ENCODE data around the gene AFG1L. TPM values are rescaled to one million over a fixed set of nuclear protein-coding genes. Genes with fewer than 3 reads are reported as not detected.

AFG1L gene
- total RNA-seq, 1 donor from 2014 or later: 9.5 TPM

DNA sequence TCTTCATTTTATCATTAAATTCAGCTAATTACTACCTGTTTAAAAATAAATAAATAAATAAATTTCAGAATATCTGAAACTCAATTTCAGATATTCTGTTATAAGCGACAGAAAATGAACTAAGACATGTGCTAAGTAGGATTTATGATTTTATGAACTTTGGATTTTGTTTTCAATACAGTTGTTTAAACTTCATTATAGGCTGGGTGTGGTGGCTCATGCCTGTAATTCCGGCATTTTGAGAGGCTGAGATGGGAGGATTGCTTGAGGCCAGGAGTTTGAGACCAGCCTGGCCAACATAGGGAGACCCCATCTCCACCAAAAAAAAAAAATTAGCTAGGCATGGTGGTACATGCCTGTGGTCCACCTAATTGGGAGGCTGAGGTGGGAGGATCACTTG lies 36.0 kb downstream of the AFG1L start:
- TF ChIP-seq, protein P1, sequence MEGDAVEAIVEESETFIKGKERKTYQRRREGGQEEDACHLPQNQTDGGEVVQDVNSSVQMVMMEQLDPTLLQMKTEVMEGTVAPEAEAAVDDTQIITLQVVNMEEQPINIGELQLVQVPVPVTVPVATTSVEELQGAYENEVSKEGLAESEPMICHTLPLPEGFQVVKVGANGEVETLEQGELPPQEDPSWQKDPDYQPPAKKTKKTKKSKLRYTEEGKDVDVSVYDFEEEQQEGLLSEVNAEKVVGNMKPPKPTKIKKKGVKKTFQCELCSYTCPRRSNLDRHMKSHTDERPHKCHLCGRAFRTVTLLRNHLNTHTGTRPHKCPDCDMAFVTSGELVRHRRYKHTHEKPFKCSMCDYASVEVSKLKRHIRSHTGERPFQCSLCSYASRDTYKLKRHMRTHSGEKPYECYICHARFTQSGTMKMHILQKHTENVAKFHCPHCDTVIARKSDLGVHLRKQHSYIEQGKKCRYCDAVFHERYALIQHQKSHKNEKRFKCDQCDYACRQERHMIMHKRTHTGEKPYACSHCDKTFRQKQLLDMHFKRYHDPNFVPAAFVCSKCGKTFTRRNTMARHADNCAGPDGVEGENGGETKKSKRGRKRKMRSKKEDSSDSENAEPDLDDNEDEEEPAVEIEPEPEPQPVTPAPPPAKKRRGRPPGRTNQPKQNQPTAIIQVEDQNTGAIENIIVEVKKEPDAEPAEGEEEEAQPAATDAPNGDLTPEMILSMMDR (IDR thresholded peaks at IDR 0.05): no peak
- no peaks in the 10 kb centered on the region for H3K27me3 Mint-ChIP-seq (ENCODE audit: unreplicated experiment)
- H3K27ac Mint-ChIP-seq (ENCODE audit: unreplicated experiment): no peak overlapping the region
- no peaks in the 10 kb centered on the region for H3K4me1 Mint-ChIP-seq (ENCODE audit: unreplicated experiment)
- no peaks in the 10 kb centered on the region for H3K9me3 Mint-ChIP-seq (ENCODE audit: unreplicated experiment)
- H3K4me3 Mint-ChIP-seq (ENCODE audit: unreplicated experiment): no peak overlapping the region
- peaks cover 9% of the 10 kb centered on the region for H3K36me3 Mint-ChIP-seq (ENCODE audit: unreplicated experiment)
- no peak for DNase-seq (ENCODE audit: extremely low spot score, unreplicated experiment)

- Mint-ChIP-seq H3K4me3 (ENCODE audit: unreplicated experiment) (no peak overlapping the region), H3K27ac (ENCODE audit: unreplicated experiment) (no peak overlapping the region), H3K4me1 (ENCODE audit: unreplicated experiment) (no peaks in the 10 kb centered on the region), H3K27me3 (ENCODE audit: unreplicated experiment) (no peaks in the 10 kb centered on the region), H3K9me3 (ENCODE audit: unreplicated experiment) (no peaks in the 10 kb centered on the region), H3K36me3 (ENCODE audit: unreplicated experiment) (peaks cover 9% of the 10 kb centered on the region)
- TF ChIP-seq, protein P1 (IDR thresholded peaks at IDR 0.05): no peak
- DNase-seq (ENCODE audit: extremely low spot score, unreplicated experiment): no peak
These were observed 37.1 kb downstream of the AFG1L start for GRCh38 chr6:108331982-108332381.

- Mint-ChIP-seq H3K4me3 (ENCODE audit: unreplicated experiment) (no peak overlapping the region), H3K4me1 (ENCODE audit: unreplicated experiment) (peaks cover 6% of the 10 kb centered on the region), H3K27ac (ENCODE audit: unreplicated experiment) (no peak overlapping the region), H3K9me3 (ENCODE audit: unreplicated experiment) (no peaks in the 10 kb centered on the region), H3K36me3 (ENCODE audit: unreplicated experiment) (no peaks in the 10 kb centered on the region), H3K27me3 (ENCODE audit: unreplicated experiment) (no peaks in the 10 kb centered on the region)
- DNase-seq (ENCODE audit: extremely low spot score, unreplicated experiment): no peak
- TF ChIP-seq, protein P1 (IDR thresholded peaks at IDR 0.05): no peak
These were observed 42.1 kb downstream of the AFG1L start for GRCh38 chr6:108336971-108337370.

DNA sequence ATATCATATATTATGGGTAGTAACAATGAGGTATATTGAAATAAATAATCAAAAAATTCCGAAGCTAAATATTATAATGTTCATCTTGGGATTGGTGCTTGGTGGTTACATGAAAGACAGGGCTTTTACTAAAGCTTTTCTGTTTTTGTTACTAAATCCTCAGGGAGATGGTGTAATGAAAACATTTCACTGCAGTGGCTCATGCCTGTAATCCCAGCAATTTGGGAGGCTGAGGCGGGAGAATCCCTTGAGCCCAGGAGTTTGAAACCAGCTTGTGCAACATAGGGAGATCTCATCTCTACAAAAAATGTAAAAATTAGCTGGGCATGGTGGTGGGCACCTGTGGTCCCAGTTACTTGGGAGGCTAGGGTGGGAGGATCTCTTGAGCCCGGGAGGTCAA lies 42.9 kb downstream of the AFG1L start:
- Mint-ChIP-seq H3K9me3 (ENCODE audit: unreplicated experiment) (no peaks in the 10 kb centered on the region), H3K4me3 (ENCODE audit: unreplicated experiment) (no peak overlapping the region), H3K36me3 (ENCODE audit: unreplicated experiment) (no peaks in the 10 kb centered on the region), H3K27me3 (ENCODE audit: unreplicated experiment) (no peaks in the 10 kb centered on the region), H3K4me1 (ENCODE audit: unreplicated experiment) (peaks cover 6% of the 10 kb centered on the region), H3K27ac (ENCODE audit: unreplicated experiment) (no peak overlapping the region)
- TF ChIP-seq, protein P1 (IDR thresholded peaks at IDR 0.05): no peak
- no peak for DNase-seq (ENCODE audit: extremely low spot score, unreplicated experiment)

DNA sequence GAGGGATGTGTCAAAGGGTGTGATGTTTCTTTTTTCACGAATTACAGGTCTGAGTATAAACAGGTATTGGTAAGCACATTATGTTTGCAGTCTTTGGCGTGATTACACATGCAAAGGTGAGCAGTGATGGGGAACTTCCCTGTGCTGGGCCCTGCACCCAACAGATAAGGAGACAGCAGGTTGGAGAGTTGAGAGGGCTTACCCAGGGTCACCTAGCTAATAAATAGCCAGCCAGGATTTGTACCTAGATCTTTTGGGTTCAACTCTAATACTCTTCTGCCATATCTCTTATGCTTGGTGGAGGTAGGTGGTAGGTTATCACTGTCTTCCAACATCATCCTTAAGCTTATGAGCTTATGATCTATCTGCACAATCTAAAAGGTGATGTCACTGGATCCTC lies 46.5 kb downstream of the AFG1L start:
- H3K4me1 Mint-ChIP-seq (ENCODE audit: unreplicated experiment): peaks cover 6% of the 10 kb centered on the region
- H3K36me3 Mint-ChIP-seq (ENCODE audit: unreplicated experiment): peaks cover 2% of the 10 kb centered on the region
- TF ChIP-seq, protein P1 (IDR thresholded peaks at IDR 0.05): no peak
- no peaks in the 10 kb centered on the region for H3K27me3 Mint-ChIP-seq (ENCODE audit: unreplicated experiment)
- H3K27ac Mint-ChIP-seq (ENCODE audit: unreplicated experiment): no peak overlapping the region
- H3K9me3 Mint-ChIP-seq (ENCODE audit: unreplicated experiment): no peaks in the 10 kb centered on the region
- no peak for DNase-seq (ENCODE audit: extremely low spot score, unreplicated experiment)
- no peak overlapping the region for H3K4me3 Mint-ChIP-seq (ENCODE audit: unreplicated experiment)
